Occipital lobe (tissue), 2 donors: ENCODE data around the gene EIF4A3. TPM values are rescaled to one million over a fixed set of nuclear protein-coding genes. Genes with fewer than 3 reads are reported as not detected.

Experiments
- DNase-seq: peaks from one replicate; lab custom pipeline; 2025; lab: John Stamatoyannopoulos, UW
- total RNA-seq: library from RNA; depleted of rRNA; stranded (reverse); fragments of >200 nt; gene quantifications from one replicate; pipeline ENCODE4 v1.2.3, GENCODE V29; 2014

Gene EIF4A3
- total RNA-seq, 1 donor from 2014 or later: 64.4 TPM

- no peak for DNase-seq
Measured at GRCh38 chr17:80113033-80113484, 33.9 kb downstream of the EIF4A3 start.

- no peak for DNase-seq
Measured at GRCh38 chr17:80112471-80113032, 34.4 kb downstream of the EIF4A3 start.

- DNase-seq: no peak
Measured at GRCh38 chr17:80111702-80112470, 35.0 kb downstream of the EIF4A3 start.

- no peak for DNase-seq
Measured at GRCh38 chr17:80110927-80111701, 35.8 kb downstream of the EIF4A3 start.

- DNase-seq: no peak
Measured at GRCh38 chr17:80110447-80110812, 36.5 kb downstream of the EIF4A3 start.

- no peak for DNase-seq
Measured at GRCh38 chr17:80109713-80110446, 37.0 kb downstream of the EIF4A3 start.

GRCh38 chr17:80109066-80109660 is 37.8 kb downstream of the EIF4A3 start:
- DNase-seq: no peak

GRCh38 chr17:80108036-80108971 is 38.6 kb downstream of the EIF4A3 start:
- no peak for DNase-seq

- DNase-seq: no peak
Measured at GRCh38 chr17:80107231-80108021, 39.5 kb downstream of the EIF4A3 start.

- no peak for DNase-seq
Measured at GRCh38 chr17:80106751-80107150, 40.2 kb downstream of the EIF4A3 start.

- DNase-seq: no peak
Measured at GRCh38 chr17:80106176-80106575, 40.8 kb downstream of the EIF4A3 start.

- DNase-seq: no peak
Measured at GRCh38 chr17:80105762-80106161, 41.2 kb downstream of the EIF4A3 start.

- no peak for DNase-seq
Measured at GRCh38 chr17:80104956-80105375, 42.0 kb downstream of the EIF4A3 start.

GRCh38 chr17:80104321-80104955 is 42.5 kb downstream of the EIF4A3 start:
- no peak for DNase-seq

- DNase-seq: no peak
Measured at GRCh38 chr17:80103449-80104085, 43.4 kb downstream of the EIF4A3 start.

- DNase-seq: no peak
Measured at GRCh38 chr17:80102664-80103448, 44.1 kb downstream of the EIF4A3 start.

- DNase-seq: no peak
Measured at GRCh38 chr17:80101946-80102663, 44.8 kb downstream of the EIF4A3 start.
